Caco-2 (cell line): ENCODE data around the gene STAMBP. TPM values are rescaled to one million over a fixed set of nuclear protein-coding genes. Genes with fewer than 3 reads are reported as not detected.

Experiments used
- BruUV-seq: library from RNA; stranded (reverse); fragments of 400-500 nt; replicated peaks from 2 replicates; lab custom pipeline; 2021; lab: Mats Ljungman, UMichigan
- CTCF ChIA-PET: fragments of 300-600 bp; sonication (Branson Sonifier 250); formaldehyde crosslinking; loops from one replicate; lab custom pipeline; 2022; ENCODE audit warnings: antibody characterized with exemption; lab: Charles Lee
- POLR2A ChIA-PET: fragments of 300-600 bp; sonication (Branson Sonifier 250); formaldehyde crosslinking; loops from one replicate; lab custom pipeline; 2022; ENCODE audit warnings: antibody characterized with exemption; lab: Charles Lee
- DNase-seq, 2 experiments: peaks; one replicate each; pipeline versions ENCODE4 v3.0.0 to v3.0.0-alpha.2; 2020 to 2022
- H3K27me3 ChIP-seq: replicated peaks from 2 replicates; pipeline ENCODE4 v1.6.0; 2011; ENCODE audit warnings: low read length; ENCODE audit not compliant: control insufficient read depth, insufficient read depth
- H3K36me3 ChIP-seq: 2 replicates; pipeline ENCODE4 v1.5.1; 2011; ENCODE audit warnings: low read length; ENCODE audit not compliant: control insufficient read depth, insufficient read depth
- H3K4me1 ChIP-seq: fragments of 250-450 bp; sonication (Bioruptor Pico); 2 replicates; pipeline ENCODE4 v1.5.1; 2020; ENCODE audit warnings: mild to moderate bottlenecking
- H3K4me3 ChIP-seq: 2 replicates; pipeline ENCODE4 v1.5.1; 2011; ENCODE audit warnings: low read depth, mild to moderate bottlenecking, control low read depth, low read length
- H3K9me3 ChIP-seq: fragments of 250-450 bp; sonication (Bioruptor Pico); 2 replicates; pipeline ENCODE4 v1.5.1; 2020; ENCODE audit warnings: mild to moderate bottlenecking, moderate library complexity
- H3K27ac Mint-ChIP-seq: one replicate; pipeline ENCODE4 v1.8.0; 2022; ENCODE audit warnings: mixed read lengths; ENCODE audit not compliant: unreplicated experiment
- H3K27me3 Mint-ChIP-seq: one replicate; pipeline ENCODE4 v1.8.0; 2022; ENCODE audit warnings: mixed read lengths; ENCODE audit not compliant: insufficient read depth, unreplicated experiment
- H3K36me3 Mint-ChIP-seq: one replicate; pipeline ENCODE4 v1.8.0; 2022; ENCODE audit warnings: mild to moderate bottlenecking, mixed read lengths; ENCODE audit not compliant: insufficient read depth, unreplicated experiment
- H3K4me1 Mint-ChIP-seq: one replicate; pipeline ENCODE4 v1.8.0; 2022; ENCODE audit warnings: low read depth, mixed read lengths; ENCODE audit not compliant: unreplicated experiment
- H3K4me3 Mint-ChIP-seq: one replicate; pipeline ENCODE4 v1.8.0; 2022; ENCODE audit warnings: mild to moderate bottlenecking, moderate library complexity, mixed read lengths; ENCODE audit not compliant: unreplicated experiment
- H3K9me3 Mint-ChIP-seq: one replicate; pipeline ENCODE4 v1.8.0; 2022; ENCODE audit warnings: mixed read lengths; ENCODE audit not compliant: unreplicated experiment
- CTCF ChIP-seq, 2 experiments: fragments of 200-600 bp in 1 of 2; IDR thresholded peaks; 1 replicate in 1 of 2; 2 replicates in 1 of 2; pipeline versions ENCODE4 v1.5.1 to v1.8.0; 2011 to 2022; ENCODE audit warnings: antibody characterized with exemption in 1 of 2, control low read depth in 1 of 2, inconsistent platforms in 1 of 2, low read depth in 1 of 2, low read length in 1 of 2, mild to moderate bottlenecking in 1 of 2, moderate library complexity in 1 of 2; ENCODE audit not compliant: insufficient read depth in 1 of 2, severe bottlenecking in 1 of 2, unreplicated experiment in 1 of 2
- intact Hi-C: fragments of 100-400 bp; cut with micrococcal nuclease; formaldehyde crosslinking; loops from one replicate; pipeline ENCODE4 v1.10.0; 2022; ENCODE audit not compliant: unreplicated experiment
- total RNA-seq: library from RNA; stranded (reverse); gene quantifications from 2 replicates; pipeline ENCODE4 v1.2.3, GENCODE V29; 2022

The STAMBP gene
- total RNA-seq, 1 experiment from 2014 or later, result 49.8 TPM

GRCh38 chr2:73841912-73842738 lies 13.4 kb downstream of the STAMBP start:
- ChIA-PET CTCF (interaction anchor here (2.1 kb wide), 1 partner anchor 14 kb away, joined by 7 read pairs; the partner anchor contains the start of gene STAMBP), POLR2A (interaction anchor here (1.0 to 1.7 kb wide), 2 partner anchors 13 to 85 kb away, joined by 3 to 7 read pairs; partner anchors contain the start of gene STAMBP)
- H3K36me3 ChIP-seq, result peaks cover 1% of the 10 kb centered on the region; the same call in 1 of the 2 replicates
- DNase-seq, result peak in 1 of 2 experiments; percentile 26
- H3K4me1 Mint-ChIP-seq, result no peaks in the 10 kb centered on the region
- TF ChIP-seq CTCF (IDR thresholded peaks at IDR 0.05; ENCODE audit: insufficient read depth in 1 of 2, low read depth in 1 of 2, low read length in 1 of 2, severe bottlenecking in 1 of 2, unreplicated experiment in 1 of 2), result no peak
- peaks cover 12% of the 10 kb centered on the region for H3K4me1 ChIP-seq
- BruUV-seq, result no TSS peak
- no peaks in the 10 kb centered on the region for H3K9me3 Mint-ChIP-seq
- intact Hi-C loops, result no loop called here
- no peaks in the 10 kb centered on the region for H3K27me3 Mint-ChIP-seq
- H3K4me3 Mint-ChIP-seq, result no peak overlapping the region
- H3K9me3 ChIP-seq, result no peaks in the 10 kb centered on the region
- H3K27ac Mint-ChIP-seq, result no peak overlapping the region
- peaks cover 39% of the 10 kb centered on the region for H3K36me3 Mint-ChIP-seq
- no peak overlapping the region for H3K4me3 ChIP-seq
- H3K27me3 ChIP-seq, result no peaks in the 10 kb centered on the region

- no peaks in the 10 kb centered on the region for H3K27me3 Mint-ChIP-seq
- H3K4me3 Mint-ChIP-seq, result no peak overlapping the region
- H3K9me3 Mint-ChIP-seq, result no peaks in the 10 kb centered on the region
- Histone ChIP-seq H3K9me3 (no peaks in the 10 kb centered on the region), H3K4me1 (peaks cover 12% of the 10 kb centered on the region), H3K27me3 (no peaks in the 10 kb centered on the region), H3K36me3 (peaks cover 4% of the 10 kb centered on the region; the same call in 1 of the 2 replicates), H3K4me3 (no peak overlapping the region)
- CTCF ChIA-PET, result interaction anchor here (2.1 kb wide), 1 partner anchor 14 kb away, joined by 7 read pairs; the partner anchor contains the start of gene STAMBP
- intact Hi-C loops, result no loop called here
- POLR2A ChIA-PET, result interaction anchor here (1.0 to 1.7 kb wide), 2 partner anchors 14 to 85 kb away, joined by 3 to 7 read pairs; partner anchors contain the start of gene STAMBP
- no peaks in the 10 kb centered on the region for H3K4me1 Mint-ChIP-seq
- peaks cover 43% of the 10 kb centered on the region for H3K36me3 Mint-ChIP-seq
- no peak for TF ChIP-seq CTCF (IDR thresholded peaks at IDR 0.05; ENCODE audit: insufficient read depth in 1 of 2, low read depth in 1 of 2, low read length in 1 of 2, severe bottlenecking in 1 of 2, unreplicated experiment in 1 of 2)
- no peak overlapping the region for H3K27ac Mint-ChIP-seq
- no peak for DNase-seq
- BruUV-seq, result no TSS peak
Observed at GRCh38 chr2:73842739-73843019, 13.9 kb downstream of the STAMBP start.

- H3K4me3 ChIP-seq, result no peak overlapping the region
- H3K4me1 ChIP-seq, result peaks cover 12% of the 10 kb centered on the region
- H3K4me3 Mint-ChIP-seq, result no peak overlapping the region
- POLR2A ChIA-PET, result no interaction called here
- H3K4me1 Mint-ChIP-seq, result no peaks in the 10 kb centered on the region
- intact Hi-C loops, result no loop called here
- H3K36me3 Mint-ChIP-seq, result peaks cover 45% of the 10 kb centered on the region
- H3K27me3 ChIP-seq, result no peaks in the 10 kb centered on the region
- H3K27ac Mint-ChIP-seq, result no peak overlapping the region
- no peaks in the 10 kb centered on the region for H3K9me3 Mint-ChIP-seq
- no peaks in the 10 kb centered on the region for H3K27me3 Mint-ChIP-seq
- DNase-seq, result no peak
- H3K9me3 ChIP-seq, result no peaks in the 10 kb centered on the region
- CTCF ChIA-PET, result no interaction called here
- no TSS peak for BruUV-seq
- H3K36me3 ChIP-seq, result peaks cover 4% of the 10 kb centered on the region; the same call in 1 of the 2 replicates
- no peak for TF ChIP-seq CTCF (IDR thresholded peaks at IDR 0.05; ENCODE audit: insufficient read depth in 1 of 2, low read depth in 1 of 2, low read length in 1 of 2, severe bottlenecking in 1 of 2, unreplicated experiment in 1 of 2)
Observed at GRCh38 chr2:73844087-73844486, 15.3 kb downstream of the STAMBP start.
